Measurements from ENCODE around the gene UNC119.

GRCh38 chr17:28598799-28599310 lies 46.4 kb upstream of the UNC119 start, which contains the start of gene SPAG5:
- TF ChIP-seq CTCF (IDR thresholded peaks at IDR 0.05) (no peak), POLR2A (IDR thresholded peaks at IDR 0.05) (peak in 3 of 4 donors; percentile 84 to 95 (median 92))
